PC-3 (cell line): Measurements from ENCODE around the gene CEP76. TPM values are rescaled to one million over a fixed set of nuclear protein-coding genes. Genes with fewer than 3 reads are reported as not detected.

Experiments
- ATAC-seq: fragments of 200-7000 bp; cut with Tn5 transposase; 2 replicates; pipeline ENCODE4 v1.9.1; 2020; ENCODE audit warnings: mild to moderate bottlenecking, moderate library complexity
- BruUV-seq: library from RNA; stranded (reverse); fragments of 400-500 nt; replicated peaks from 2 replicates; lab custom pipeline; 2021; lab: Mats Ljungman, UMichigan
- CTCF ChIA-PET: fragments of 300-600 bp; sonication (Branson Sonifier 250); formaldehyde crosslinking; loops from one replicate; lab custom pipeline; 2022; ENCODE audit warnings: antibody characterized with exemption; lab: Charles Lee
- POLR2A ChIA-PET: fragments of 300-600 bp; sonication (Branson Sonifier 250); formaldehyde crosslinking; loops from one replicate; lab custom pipeline; 2022; ENCODE audit warnings: antibody characterized with exemption; ENCODE audit not compliant: unreplicated experiment; lab: Charles Lee
- DNase-seq: peaks from one replicate; pipeline ENCODE4 v3.0.0-alpha.2; 2015
- H2AFZ ChIP-seq: fragments of 300-600 bp; sonication (generic); 2 replicates; pipeline ENCODE4 v1.6.0; 2016; ENCODE audit warnings: antibody characterized with exemption, low read length
- H3F3A ChIP-seq: fragments of 300-600 bp; sonication (generic); one replicate; pipeline ENCODE4 v1.6.0; 2017; ENCODE audit warnings: antibody characterized with exemption, low read length, control low read depth, mild to moderate bottlenecking; ENCODE audit not compliant: unreplicated experiment
- H3K27ac ChIP-seq: fragments of 300-600 bp; sonication (generic); 2 replicates; pipeline ENCODE4 v1.5.1; 2016; ENCODE audit warnings: mild to moderate bottlenecking, low read length
- H3K27me3 ChIP-seq: fragments of 300-600 bp; sonication (generic); 2 replicates; pipeline ENCODE4 v1.6.1; 2016; ENCODE audit warnings: low read length, mixed read lengths
- H3K36me3 ChIP-seq: fragments of 300-600 bp; sonication (generic); 2 replicates; pipeline ENCODE4 v1.6.1; 2016; ENCODE audit warnings: low read depth, mixed run types, low read length, mixed read lengths
- H3K4me1 ChIP-seq: fragments of 300-600 bp; sonication (generic); 2 replicates; pipeline ENCODE4 v1.5.1; 2016; ENCODE audit warnings: low read length; ENCODE audit not compliant: insufficient read depth
- H3K4me2 ChIP-seq: fragments of 300-600 bp; sonication (generic); 2 replicates; pipeline ENCODE4 v1.6.0; 2016; ENCODE audit warnings: low read length
- H3K4me3 ChIP-seq: fragments of 300-600 bp; sonication (generic); 2 replicates; pipeline ENCODE4 v1.5.1; 2016; ENCODE audit warnings: mild to moderate bottlenecking, low read length, mixed read lengths
- H3K79me2 ChIP-seq: fragments of 300-600 bp; sonication (generic); 2 replicates; pipeline ENCODE4 v1.6.1; 2017; ENCODE audit warnings: low read length, mixed read lengths
- H3K9ac ChIP-seq: fragments of 300-600 bp; sonication (generic); 2 replicates; pipeline ENCODE4 v1.6.0; 2016; ENCODE audit warnings: mild to moderate bottlenecking, low read length
- H3K9me2 ChIP-seq: fragments of 300-600 bp; sonication (generic); replicated peaks from 2 replicates; pipeline ENCODE4 v1.6.1; 2016; ENCODE audit warnings: mixed run types, low read length, mixed read lengths
- H3K9me3 ChIP-seq: fragments of 300-600 bp; sonication (generic); 2 replicates; pipeline ENCODE4 v1.6.1; 2016; ENCODE audit warnings: low read length, mixed read lengths
- H4K20me1 ChIP-seq: fragments of 300-600 bp; sonication (generic); 2 replicates; pipeline ENCODE4 v1.6.1; 2016; ENCODE audit warnings: low read length, mixed read lengths
- EZH2 ChIP-seq: fragments of 300-600 bp; sonication (generic); IDR thresholded peaks from one replicate; pipeline ENCODE4 v1.6.1; 2017; ENCODE audit warnings: antibody characterized with exemption, mild to moderate bottlenecking, low read length; ENCODE audit not compliant: unreplicated experiment
- EZH2phosphoT487 ChIP-seq: fragments of 300-600 bp; sonication (generic); IDR thresholded peaks from 2 replicates; pipeline ENCODE4 v1.6.1; 2018; ENCODE audit warnings: mild to moderate bottlenecking, antibody characterized with exemption, low read length, borderline replicate concordance
- intact Hi-C: fragments of 100-400 bp; cut with micrococcal nuclease; formaldehyde crosslinking; loops from 2 replicates; pipeline ENCODE4 v1.9.0; 2023
- total RNA-seq: library from RNA; depleted of rRNA; stranded (reverse); fragments of >200 nt; gene quantifications from 2 replicates; pipeline ENCODE4 v1.2.3, GENCODE V29; 2014
- TF ChIP-seq, protein P1 (sequence below): fragments of 300-600 bp; sonication (generic); conservative IDR thresholded peaks from 2 replicates; pipeline ENCODE4 v1.5.1; 2017; ENCODE audit warnings: antibody characterized with exemption, low read depth, mild to moderate bottlenecking, low read length

CEP76 gene
- total RNA-seq, 1 experiment from 2014 or later = 25.1 TPM

DNA sequence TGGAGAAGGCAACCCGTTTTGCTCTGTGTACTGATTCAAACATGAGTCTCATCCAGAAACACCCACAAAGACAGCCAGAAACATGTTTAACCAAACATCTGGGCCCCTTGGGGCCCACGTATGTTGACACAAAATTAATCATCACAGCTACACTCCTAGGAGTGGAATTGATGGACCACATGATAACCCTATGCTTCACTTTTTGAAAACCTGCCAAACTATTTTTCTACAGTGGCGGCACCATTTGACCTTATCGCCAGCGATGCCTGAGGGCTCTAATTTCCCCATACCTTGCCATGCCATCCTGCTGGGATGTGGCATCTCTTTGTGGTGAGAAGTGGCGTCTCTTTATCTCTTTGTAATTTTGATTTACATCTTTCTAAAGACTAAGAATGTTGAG is 38.8 kb upstream of the CEP76 start:
- Histone ChIP-seq H3K79me2 (no peaks in the 10 kb centered on the region), H3K9me2 (no peaks in the 10 kb centered on the region), H3F3A (peaks cover 7% of the 10 kb centered on the region), H3K4me1 (peaks cover 27% of the 10 kb centered on the region), H3K27me3 (no peaks in the 10 kb centered on the region), H3K9ac (no peak overlapping the region), H4K20me1 (no peaks in the 10 kb centered on the region), H3K4me3 (no peak overlapping the region), H3K27ac (peak overlapping the region; percentile 83), H3K4me2 (peak overlapping the region; percentile 50; the same call in 1 of the 2 replicates), H3K36me3 (no peaks in the 10 kb centered on the region), H2AFZ (no peak overlapping the region), H3K9me3 (no peaks in the 10 kb centered on the region)
- POLR2A ChIA-PET = no interaction called here
- BruUV-seq = no TSS peak
- TF ChIP-seq EZH2 (no peak), EZH2phosphoT487 (no peak)
- TF ChIP-seq, protein P1, sequence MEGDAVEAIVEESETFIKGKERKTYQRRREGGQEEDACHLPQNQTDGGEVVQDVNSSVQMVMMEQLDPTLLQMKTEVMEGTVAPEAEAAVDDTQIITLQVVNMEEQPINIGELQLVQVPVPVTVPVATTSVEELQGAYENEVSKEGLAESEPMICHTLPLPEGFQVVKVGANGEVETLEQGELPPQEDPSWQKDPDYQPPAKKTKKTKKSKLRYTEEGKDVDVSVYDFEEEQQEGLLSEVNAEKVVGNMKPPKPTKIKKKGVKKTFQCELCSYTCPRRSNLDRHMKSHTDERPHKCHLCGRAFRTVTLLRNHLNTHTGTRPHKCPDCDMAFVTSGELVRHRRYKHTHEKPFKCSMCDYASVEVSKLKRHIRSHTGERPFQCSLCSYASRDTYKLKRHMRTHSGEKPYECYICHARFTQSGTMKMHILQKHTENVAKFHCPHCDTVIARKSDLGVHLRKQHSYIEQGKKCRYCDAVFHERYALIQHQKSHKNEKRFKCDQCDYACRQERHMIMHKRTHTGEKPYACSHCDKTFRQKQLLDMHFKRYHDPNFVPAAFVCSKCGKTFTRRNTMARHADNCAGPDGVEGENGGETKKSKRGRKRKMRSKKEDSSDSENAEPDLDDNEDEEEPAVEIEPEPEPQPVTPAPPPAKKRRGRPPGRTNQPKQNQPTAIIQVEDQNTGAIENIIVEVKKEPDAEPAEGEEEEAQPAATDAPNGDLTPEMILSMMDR = no peak
- intact Hi-C loops = loop anchor here (1.0 to 5.0 kb wide), 3 partner anchors 96 to 349 kb away; partner anchors contain the start of gene PTPN2
- peak; percentile 99 for DNase-seq
- CTCF ChIA-PET = interaction anchor here (0.5 to 0.9 kb wide), 3 partner anchors 174 to 940 kb away, joined by 3 to 4 read pairs (median 4); partner anchors contain the start of gene AFG3L2
- peak; percentile 91 for ATAC-seq

DNA sequence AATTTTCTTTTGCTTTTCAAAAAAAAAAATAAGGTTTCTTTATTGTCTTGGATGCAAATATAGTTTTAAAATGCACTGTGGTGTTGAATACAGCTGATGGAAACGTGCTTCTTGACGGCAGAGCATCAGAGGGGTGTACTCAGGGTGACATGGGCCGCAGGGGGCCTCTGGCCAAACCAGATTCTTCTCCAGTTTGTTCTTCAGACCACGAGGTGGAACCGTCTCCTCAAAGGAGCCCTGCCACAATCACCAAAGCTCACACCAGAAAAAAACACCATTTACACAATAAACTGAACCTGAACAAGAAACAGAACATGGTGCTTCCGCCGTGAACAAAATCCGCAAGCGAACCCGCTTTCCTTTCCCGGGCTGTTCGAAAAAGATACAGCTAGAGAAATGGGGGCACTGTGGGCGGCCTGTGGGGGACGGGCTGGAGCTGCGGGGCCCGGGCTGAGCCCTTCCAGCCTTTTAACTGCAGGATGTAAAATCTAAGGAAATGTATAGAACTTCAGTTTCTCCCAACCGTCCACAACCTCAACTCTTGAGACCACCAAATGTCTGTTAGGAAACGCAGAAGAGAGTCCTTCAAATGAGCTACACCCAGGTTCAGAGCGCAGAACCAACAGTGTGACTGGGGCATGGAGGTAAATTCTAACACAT is 34.9 kb upstream of the CEP76 start:
- DNase-seq = no peak
- no peaks in the 10 kb centered on the region for H3K79me2 ChIP-seq
- intact Hi-C loops = no loop called here
- ATAC-seq = no peak
- H3K27ac ChIP-seq = no peak overlapping the region
- H3K27me3 ChIP-seq = no peaks in the 10 kb centered on the region
- H3K9ac ChIP-seq = no peak overlapping the region
- BruUV-seq = no TSS peak
- H3K4me3 ChIP-seq = no peak overlapping the region
- H3F3A ChIP-seq = peaks cover 7% of the 10 kb centered on the region
- H3K9me2 ChIP-seq = no peaks in the 10 kb centered on the region
- no peak overlapping the region for H2AFZ ChIP-seq
- no peaks in the 10 kb centered on the region for H4K20me1 ChIP-seq
- ChIA-PET CTCF (interaction anchor here (0.7 kb wide), 1 partner anchor 236 kb away, joined by 3 read pairs; no protein-coding TSS in a partner anchor), POLR2A (no interaction called here)
- H3K4me2 ChIP-seq = no peak overlapping the region
- peaks cover 18% of the 10 kb centered on the region for H3K4me1 ChIP-seq
- H3K9me3 ChIP-seq = no peaks in the 10 kb centered on the region
- no peaks in the 10 kb centered on the region for H3K36me3 ChIP-seq
- TF ChIP-seq, protein P1 = no peak
- TF ChIP-seq EZH2phosphoT487 (no peak), EZH2 (no peak)
